GM20431 (cell line): ENCODE data around the gene ATP6V1F.

Experiments used
- in situ Hi-C: fragments of 300-500 bp; cut with MseI, MboI; formaldehyde crosslinking; loops from one replicate; pipeline ENCODE4 v1.15.0; 2020; ENCODE audit warnings: low sequenced_read_pairs; ENCODE audit not compliant: unreplicated experiment

ATP6V1F gene

GRCh38 chr7:128893251-128894100 is 30.8 kb downstream of the ATP6V1F start:
- in situ Hi-C loops = no loop called here

- in situ Hi-C loops = no loop called here
These were observed 31.4 kb downstream of the ATP6V1F start for GRCh38 chr7:128894101-128894440.

- in situ Hi-C loops = no loop called here
These were observed 32.7 kb downstream of the ATP6V1F start for GRCh38 chr7:128895320-128895719.

- in situ Hi-C loops = no loop called here
These were observed 36.7 kb downstream of the ATP6V1F start for GRCh38 chr7:128899392-128899791.

- in situ Hi-C loops = no loop called here
These were observed 37.6 kb downstream of the ATP6V1F start for GRCh38 chr7:128900237-128900636.

- in situ Hi-C loops = no loop called here
These were observed 40.3 kb downstream of the ATP6V1F start for GRCh38 chr7:128902761-128903585.

- in situ Hi-C loops = no loop called here
These were observed 41.1 kb downstream of the ATP6V1F start for GRCh38 chr7:128903621-128904361.

GRCh38 chr7:128904381-128905197 is 41.9 kb downstream of the ATP6V1F start:
- in situ Hi-C loops = no loop called here

GRCh38 chr7:128906001-128906765 is 43.5 kb downstream of the ATP6V1F start:
- in situ Hi-C loops = no loop called here

GRCh38 chr7:128906766-128907559 is 44.3 kb downstream of the ATP6V1F start:
- in situ Hi-C loops = no loop called here

- in situ Hi-C loops = no loop called here
These were observed 46.3 kb downstream of the ATP6V1F start for GRCh38 chr7:128908750-128909624.

- in situ Hi-C loops = no loop called here
These were observed 47.2 kb downstream of the ATP6V1F start for GRCh38 chr7:128909625-128910568.

- in situ Hi-C loops = no loop called here
These were observed 47.9 kb downstream of the ATP6V1F start, which contains the start of gene KCP for GRCh38 chr7:128910569-128910945. Gene KCP (minus strand): TSS chr7:128910709. CDS start chr7:128910676, 33 bp downstream.

GRCh38 chr7:128911423-128912031 is 48.9 kb downstream of the ATP6V1F start:
- in situ Hi-C loops = no loop called here

- in situ Hi-C loops = no loop called here
These were observed 49.6 kb downstream of the ATP6V1F start for GRCh38 chr7:128912281-128912680.
